OCI-LY1 (cell line): Measurements from ENCODE around the gene KNG1.

Experiments used
- H2AFZ ChIP-seq: fragments of 200-600 bp; sonication (generic), shearing (Covaris generic); 2 replicates; pipeline ENCODE4 v1.6.0; 2014; ENCODE audit warnings: antibody characterized with exemption, mild to moderate bottlenecking, low read length
- H3F3A ChIP-seq: fragments of 200-600 bp; sonication (generic), shearing (Covaris generic); 2 replicates; pipeline ENCODE4 v1.6.0; 2014; ENCODE audit warnings: mild to moderate bottlenecking, antibody characterized with exemption, low read length, moderate library complexity; ENCODE audit not compliant: insufficient read depth
- H3K27ac ChIP-seq: fragments of 200-600 bp; sonication (generic); 2 replicates; pipeline ENCODE4 v1.5.1; 2014; ENCODE audit warnings: low read length, mixed run types, mild to moderate bottlenecking, low read depth; ENCODE audit not compliant: poor library complexity, severe bottlenecking
- H3K27me3 ChIP-seq: fragments of 200-600 bp; sonication (generic); 2 replicates; pipeline ENCODE4 v1.6.0; 2014; ENCODE audit warnings: antibody characterized with exemption, mild to moderate bottlenecking, low read length, moderate library complexity; ENCODE audit not compliant: insufficient read depth
- H3K36me3 ChIP-seq: fragments of 200-600 bp; sonication (generic); 2 replicates; pipeline ENCODE4 v1.6.1; 2014; ENCODE audit warnings: mild to moderate bottlenecking, antibody characterized with exemption, low read length, moderate library complexity, mixed read lengths; ENCODE audit not compliant: insufficient read depth
- H3K4me1 ChIP-seq: fragments of 200-600 bp; sonication (generic); 2 replicates; pipeline ENCODE4 v1.5.1; 2014; ENCODE audit warnings: mild to moderate bottlenecking, low read length, moderate library complexity; ENCODE audit not compliant: insufficient read depth, severe bottlenecking
- H3K4me2 ChIP-seq: fragments of 200-600 bp; sonication (generic), shearing (Covaris generic); 2 replicates; pipeline ENCODE4 v1.6.1; 2014; ENCODE audit warnings: low read length
- H3K4me3 ChIP-seq: fragments of 200-600 bp; sonication (generic); 2 replicates; pipeline ENCODE4 v1.5.1; 2014; ENCODE audit warnings: low read length, low read depth, mild to moderate bottlenecking, mixed read lengths; ENCODE audit not compliant: poor library complexity, severe bottlenecking
- H3K79me2 ChIP-seq: fragments of 200-600 bp; shearing (Covaris generic); 2 replicates; pipeline ENCODE4 v1.6.1; 2016; ENCODE audit warnings: mixed run types, low read length, mixed read lengths; ENCODE audit not compliant: insufficient read depth
- H3K9ac ChIP-seq: fragments of 200-600 bp; sonication (generic), shearing (Covaris generic); 2 replicates; pipeline ENCODE4 v1.6.1; 2014; ENCODE audit warnings: mild to moderate bottlenecking, low read length, mixed read lengths
- H3K9me2 ChIP-seq: fragments of 200-600 bp; sonication (generic), shearing (Covaris generic); 2 replicates; pipeline ENCODE4 v1.6.1; 2014; ENCODE audit warnings: low read depth, mild to moderate bottlenecking, low read length, mixed read lengths
- H3K9me3 ChIP-seq: fragments of 200-600 bp; shearing (Covaris generic); 2 replicates; pipeline ENCODE4 v1.6.1; 2014; ENCODE audit warnings: low read length, mixed read lengths
- H4K20me1 ChIP-seq: fragments of 200-600 bp; sonication (generic), shearing (Covaris generic); 2 replicates; pipeline ENCODE4 v1.6.0; 2016; ENCODE audit warnings: mild to moderate bottlenecking, low read length; ENCODE audit not compliant: insufficient read depth
- CTCF ChIP-seq: fragments of 200-600 bp; sonication (generic), shearing (Covaris generic); IDR thresholded peaks from 2 replicates; pipeline ENCODE4 v1.5.1; 2017; ENCODE audit warnings: mild to moderate bottlenecking, antibody characterized with exemption, low read length, moderate library complexity, mixed read lengths
- EZH2 ChIP-seq: fragments of 200-600 bp; sonication (generic), shearing (Covaris generic); IDR thresholded peaks from 2 replicates; pipeline ENCODE4 v1.8.0; 2017; ENCODE audit warnings: borderline replicate concordance, mixed run types, mild to moderate bottlenecking, antibody characterized with exemption, low read length, moderate library complexity, mixed read lengths

Gene KNG1

GRCh38 chr3:186694288-186695032 is 22.7 kb upstream of the KNG1 start:
- TF ChIP-seq EZH2 = no peak
- TF ChIP-seq CTCF = no peak
- Histone ChIP-seq H3K36me3 (no peaks in the 10 kb centered on the region), H3K4me2 (no peak overlapping the region), H3K27ac (no peak overlapping the region), H3K4me1 (no peaks in the 10 kb centered on the region), H3K4me3 (no peak overlapping the region), H3K9me3 (no peaks in the 10 kb centered on the region), H3K9ac (no peak overlapping the region), H3F3A (no peaks in the 10 kb centered on the region), H2AFZ (no peak overlapping the region), H3K79me2 (no peaks in the 10 kb centered on the region), H3K9me2 (no peaks in the 10 kb centered on the region), H4K20me1 (no peaks in the 10 kb centered on the region), H3K27me3 (peaks cover 4% of the 10 kb centered on the region; the same call in 1 of the 2 replicates)

- no peak overlapping the region for H3K4me2 ChIP-seq
- TF ChIP-seq CTCF (no peak), EZH2 (no peak)
- H4K20me1 ChIP-seq = no peaks in the 10 kb centered on the region
- peaks cover 4% of the 10 kb centered on the region; the same call in 1 of the 2 replicates for H3K27me3 ChIP-seq
- H2AFZ ChIP-seq = no peak overlapping the region
- no peaks in the 10 kb centered on the region for H3K79me2 ChIP-seq
- H3K9me3 ChIP-seq = no peaks in the 10 kb centered on the region
- H3K9ac ChIP-seq = no peak overlapping the region
- no peaks in the 10 kb centered on the region for H3K9me2 ChIP-seq
- no peaks in the 10 kb centered on the region for H3K4me1 ChIP-seq
- H3F3A ChIP-seq = no peaks in the 10 kb centered on the region
- no peak overlapping the region for H3K27ac ChIP-seq
- no peaks in the 10 kb centered on the region for H3K36me3 ChIP-seq
- H3K4me3 ChIP-seq = no peak overlapping the region
Observed at GRCh38 chr3:186696522-186696921, 20.6 kb upstream of the KNG1 start.

GRCh38 chr3:186697510-186697909 is 19.6 kb upstream of the KNG1 start:
- H3K9me2 ChIP-seq = no peaks in the 10 kb centered on the region
- no peak overlapping the region for H3K27ac ChIP-seq
- no peaks in the 10 kb centered on the region for H3F3A ChIP-seq
- H3K36me3 ChIP-seq = no peaks in the 10 kb centered on the region
- H3K79me2 ChIP-seq = no peaks in the 10 kb centered on the region
- H4K20me1 ChIP-seq = no peaks in the 10 kb centered on the region
- no peak overlapping the region for H3K9ac ChIP-seq
- H3K4me3 ChIP-seq = no peak overlapping the region
- no peak overlapping the region for H2AFZ ChIP-seq
- TF ChIP-seq CTCF (no peak), EZH2 (no peak)
- H3K4me2 ChIP-seq = no peak overlapping the region
- no peaks in the 10 kb centered on the region for H3K4me1 ChIP-seq
- no peaks in the 10 kb centered on the region for H3K9me3 ChIP-seq
- no peaks in the 10 kb centered on the region for H3K27me3 ChIP-seq
